C4-2B (cell line): ENCODE measurements around the gene ANKRD22.

Experiments
- H3K27ac ChIP-seq: fragments of 450-650 bp; 2 replicates; pipeline ENCODE4 v1.5.1; 2017
- CTCF ChIP-seq: fragments of 450-650 bp; conservative IDR thresholded peaks from 2 replicates; pipeline ENCODE4 v1.5.1; 2017; ENCODE audit warnings: mild to moderate bottlenecking
- ZFX ChIP-seq: fragments of 450-650 bp; IDR thresholded peaks from 2 replicates; pipeline ENCODE4 v1.6.1; 2017

Gene ANKRD22

GRCh38 chr10:88851706-88852105, at the start of gene ANKRD22:
TSS of gene ANKRD22 (minus strand) at chr10:88851844. CDS start at chr10:88851607, 237 bp downstream.
- TF ChIP-seq ZFX (no peak), CTCF (no peak)
- peak within 1 kb of the TSS; percentile 26; the same call in 1 of the 2 replicates for H3K27ac ChIP-seq

- H3K27ac ChIP-seq, result no peak overlapping the region
- TF ChIP-seq CTCF (no peak), ZFX (no peak)
Observed at GRCh38 chr10:88899886-88900285, 48.2 kb upstream of the ANKRD22 start.

- TF ChIP-seq ZFX (no peak), CTCF (no peak)
- H3K27ac ChIP-seq, result no peak overlapping the region
Observed at GRCh38 chr10:88898727-88899126, 47.1 kb upstream of the ANKRD22 start.

- H3K27ac ChIP-seq, result no peak overlapping the region
- no peak for TF ChIP-seq CTCF
- no peak for TF ChIP-seq ZFX
Observed at GRCh38 chr10:88896994-88897853, 45.6 kb upstream of the ANKRD22 start.

- TF ChIP-seq CTCF, result no peak
- no peak for TF ChIP-seq ZFX
- H3K27ac ChIP-seq, result no peak overlapping the region
Observed at GRCh38 chr10:88896372-88896993, 44.8 kb upstream of the ANKRD22 start.

GRCh38 chr10:88895250-88895649, 43.6 kb upstream of the ANKRD22 start:
- TF ChIP-seq ZFX (no peak), CTCF (no peak)
- H3K27ac ChIP-seq, result no peak overlapping the region

- no peak for TF ChIP-seq ZFX
- TF ChIP-seq CTCF, result no peak
- H3K27ac ChIP-seq, result no peak overlapping the region
Observed at GRCh38 chr10:88893611-88894010, 42.0 kb upstream of the ANKRD22 start.
